MCF 10A (cell line): ENCODE measurements around the gene TANC1. TPM values are rescaled to one million over a fixed set of nuclear protein-coding genes. Genes with fewer than 3 reads are reported as not detected.

ENCODE experiments used
- BruUV-seq: library from RNA; stranded (reverse); fragments of 400-500 nt; replicated peaks from 2 replicates; lab custom pipeline; 2021; lab: Mats Ljungman, UMichigan
- CTCF ChIA-PET: fragments of 300-600 bp; sonication (Branson Sonifier 250); formaldehyde crosslinking; extraction: SDS; loops from one replicate; lab custom pipeline; 2021; ENCODE audit warnings: antibody characterized with exemption, inconsistent platforms; lab: Yijun Ruan, JAX
- POLR2A ChIA-PET: fragments of 300-600, 350-650 bp; sonication (Branson Sonifier 250); formaldehyde crosslinking; extraction: SDS; loops from one replicate; lab custom pipeline; 2020; ENCODE audit warnings: antibody characterized with exemption, inconsistent platforms; lab: Yijun Ruan, JAX
- DNase-seq: peaks from one replicate; pipeline ENCODE4 v3.0.0-alpha.2; 2018; ENCODE audit not compliant: unreplicated experiment
- H3K27ac Mint-ChIP-seq: one replicate; pipeline ENCODE4 v1.8.0; 2022; ENCODE audit warnings: mild to moderate bottlenecking, low read depth, mixed read lengths; ENCODE audit not compliant: unreplicated experiment
- H3K27me3 Mint-ChIP-seq: one replicate; pipeline ENCODE4 v1.8.0; 2022; ENCODE audit warnings: mixed read lengths; ENCODE audit not compliant: insufficient read depth, unreplicated experiment
- H3K36me3 Mint-ChIP-seq: one replicate; pipeline ENCODE4 v1.8.0; 2022; ENCODE audit warnings: mild to moderate bottlenecking, moderate library complexity, mixed read lengths; ENCODE audit not compliant: insufficient read depth, unreplicated experiment
- H3K4me1 Mint-ChIP-seq: one replicate; pipeline ENCODE4 v1.8.0; 2022; ENCODE audit warnings: mixed read lengths; ENCODE audit not compliant: insufficient read depth, unreplicated experiment
- H3K4me3 Mint-ChIP-seq: one replicate; pipeline ENCODE4 v1.8.0; 2022; ENCODE audit warnings: mild to moderate bottlenecking, moderate library complexity, mixed read lengths; ENCODE audit not compliant: unreplicated experiment
- H3K9me3 Mint-ChIP-seq: one replicate; pipeline ENCODE4 v1.8.0; 2022; ENCODE audit warnings: mixed read lengths; ENCODE audit not compliant: unreplicated experiment
- intact Hi-C: fragments of 100-400 bp; cut with micrococcal nuclease; formaldehyde crosslinking; loops from 2 replicates; pipeline ENCODE4 v1.14.1; 2022
- total RNA-seq: library from RNA; stranded (reverse); gene quantifications from 2 replicates; pipeline ENCODE4 v1.2.3, GENCODE V29; 2022
- TF ChIP-seq, protein P1 (sequence below): fragments of 200-600 bp; IDR thresholded peaks from one replicate; pipeline ENCODE4 v1.8.0; 2022; ENCODE audit warnings: antibody characterized with exemption, mild to moderate bottlenecking; ENCODE audit not compliant: unreplicated experiment

TANC1 gene
- total RNA-seq, 1 experiment from 2014 or later: 35.3 TPM

DNA sequence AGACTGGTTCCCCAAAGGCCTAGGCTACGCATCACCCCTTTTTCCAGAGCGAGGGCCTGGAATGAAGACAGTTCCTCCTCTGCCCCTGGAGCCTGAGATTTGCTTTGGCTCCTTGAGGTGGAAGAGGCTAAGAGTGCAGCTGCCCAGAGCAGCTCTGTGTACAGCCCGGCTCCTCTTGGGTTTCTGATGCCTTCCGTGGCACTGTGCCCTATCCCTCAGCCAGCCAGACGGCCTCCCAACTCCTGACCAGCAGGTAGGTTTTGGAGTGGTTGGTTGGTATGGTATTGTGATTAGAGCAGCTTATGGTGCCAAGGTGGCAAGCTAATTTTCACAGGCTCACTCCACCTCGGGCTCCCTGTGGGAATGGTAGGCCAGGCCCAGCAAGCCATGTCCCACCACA, 112.2 kb downstream of the TANC1 start:
- BruUV-seq: no TSS peak
- intact Hi-C loops: no loop called here
- H3K27ac Mint-ChIP-seq: no peak overlapping the region
- CTCF ChIA-PET: interaction anchor here (0.6 to 1.7 kb wide), 6 partner anchors 11 to 1117 kb away, joined by 4 to 8 read pairs (median 4); no protein-coding TSS in a partner anchor
- no peaks in the 10 kb centered on the region for H3K27me3 Mint-ChIP-seq
- no peaks in the 10 kb centered on the region for H3K9me3 Mint-ChIP-seq
- POLR2A ChIA-PET: interaction anchor here (0.6 to 0.7 kb wide), 2 partner anchors 44 to 177 kb away, joined by 3 read pairs; no protein-coding TSS in a partner anchor
- H3K4me1 Mint-ChIP-seq: peaks cover 17% of the 10 kb centered on the region
- DNase-seq: no peak
- no peak overlapping the region for H3K4me3 Mint-ChIP-seq
- peaks cover 17% of the 10 kb centered on the region for H3K36me3 Mint-ChIP-seq
- TF ChIP-seq, protein P1, sequence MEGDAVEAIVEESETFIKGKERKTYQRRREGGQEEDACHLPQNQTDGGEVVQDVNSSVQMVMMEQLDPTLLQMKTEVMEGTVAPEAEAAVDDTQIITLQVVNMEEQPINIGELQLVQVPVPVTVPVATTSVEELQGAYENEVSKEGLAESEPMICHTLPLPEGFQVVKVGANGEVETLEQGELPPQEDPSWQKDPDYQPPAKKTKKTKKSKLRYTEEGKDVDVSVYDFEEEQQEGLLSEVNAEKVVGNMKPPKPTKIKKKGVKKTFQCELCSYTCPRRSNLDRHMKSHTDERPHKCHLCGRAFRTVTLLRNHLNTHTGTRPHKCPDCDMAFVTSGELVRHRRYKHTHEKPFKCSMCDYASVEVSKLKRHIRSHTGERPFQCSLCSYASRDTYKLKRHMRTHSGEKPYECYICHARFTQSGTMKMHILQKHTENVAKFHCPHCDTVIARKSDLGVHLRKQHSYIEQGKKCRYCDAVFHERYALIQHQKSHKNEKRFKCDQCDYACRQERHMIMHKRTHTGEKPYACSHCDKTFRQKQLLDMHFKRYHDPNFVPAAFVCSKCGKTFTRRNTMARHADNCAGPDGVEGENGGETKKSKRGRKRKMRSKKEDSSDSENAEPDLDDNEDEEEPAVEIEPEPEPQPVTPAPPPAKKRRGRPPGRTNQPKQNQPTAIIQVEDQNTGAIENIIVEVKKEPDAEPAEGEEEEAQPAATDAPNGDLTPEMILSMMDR: no peak

DNA sequence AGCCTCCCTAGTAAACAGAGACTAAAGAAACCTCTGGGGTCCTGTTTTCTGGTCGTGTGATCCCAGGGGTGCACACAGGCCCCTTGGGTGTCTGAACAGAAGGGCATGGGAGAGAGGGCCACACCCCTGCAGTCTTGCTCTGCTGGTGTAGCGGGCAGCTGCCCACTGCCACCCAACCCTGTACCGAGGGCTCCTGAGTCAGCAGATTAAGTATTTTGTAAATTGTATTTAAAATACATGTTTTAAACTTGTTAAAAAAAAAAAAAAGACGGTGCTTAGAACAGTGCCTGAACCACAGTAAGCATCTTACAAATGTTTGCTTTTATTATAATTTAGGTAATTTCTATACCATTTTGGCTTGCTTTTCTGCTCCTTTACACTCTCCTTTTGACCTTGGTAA, 113.7 kb downstream of the TANC1 start:
- DNase-seq: no peak
- Mint-ChIP-seq H3K36me3 (peaks cover 17% of the 10 kb centered on the region), H3K4me1 (peaks cover 15% of the 10 kb centered on the region), H3K4me3 (no peak overlapping the region), H3K27me3 (no peaks in the 10 kb centered on the region), H3K9me3 (no peaks in the 10 kb centered on the region), H3K27ac (no peak overlapping the region)
- no TSS peak for BruUV-seq
- CTCF ChIA-PET: interaction anchor here (1.4 kb wide), 1 partner anchor 11 kb away, joined by 5 read pairs; no protein-coding TSS in a partner anchor
- intact Hi-C loops: no loop called here
- TF ChIP-seq, protein P1: no peak
- POLR2A ChIA-PET: interaction anchor here (1.0 kb wide), 1 partner anchor 114 kb away, joined by 3 read pairs; the partner anchor contains the start of gene TANC1

DNA sequence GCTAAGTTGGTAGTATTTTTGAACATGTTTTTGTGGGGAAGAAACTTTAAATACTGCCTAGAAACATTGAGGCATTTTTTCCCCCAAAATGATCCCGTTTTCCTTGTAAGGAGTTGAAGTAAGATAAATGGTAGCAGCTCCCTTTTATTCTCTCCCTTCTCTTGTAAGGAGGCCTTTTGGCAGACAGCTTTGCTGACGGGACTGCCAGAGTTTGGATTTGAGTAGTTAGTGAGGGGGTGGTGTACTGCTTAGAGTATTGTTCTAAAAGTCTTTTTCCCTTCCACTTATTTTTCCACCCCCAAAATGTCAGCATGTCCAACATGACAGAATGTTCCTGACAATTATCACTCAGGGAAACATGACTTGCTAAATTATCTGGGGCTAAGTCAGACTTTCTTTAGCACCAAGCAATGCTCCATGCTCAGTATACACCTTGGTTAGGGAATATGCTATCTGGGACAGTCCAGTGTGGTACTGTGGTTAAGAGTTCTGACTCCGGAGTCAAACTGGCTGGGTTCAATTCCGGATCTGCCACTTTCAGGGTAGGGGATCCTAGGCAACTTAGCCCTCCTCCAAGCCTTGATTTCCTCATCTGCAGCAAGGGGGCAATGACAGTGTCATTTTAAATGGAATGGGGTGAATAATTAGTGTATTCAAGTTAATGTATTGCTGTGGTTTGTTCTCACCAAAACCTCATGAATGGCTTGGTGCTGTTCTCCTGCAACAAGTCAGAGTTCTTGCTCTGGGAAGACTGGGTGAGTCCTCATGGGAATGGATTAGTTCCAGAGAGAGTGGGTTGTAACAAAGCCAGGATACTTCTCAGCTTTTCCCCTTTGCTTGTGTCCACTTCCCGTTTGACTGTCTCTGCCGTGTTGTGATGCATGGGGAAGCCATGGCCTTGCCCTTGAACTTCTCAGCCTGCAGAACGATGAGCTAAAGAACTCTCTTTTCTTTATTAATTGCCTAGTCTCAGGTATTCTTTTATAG, 116.2 kb downstream of the TANC1 start:
- DNase-seq: no peak
- TF ChIP-seq, protein P1: no peak
- H3K27ac Mint-ChIP-seq: peak overlapping the region; percentile 49
- peaks cover 21% of the 10 kb centered on the region for H3K4me1 Mint-ChIP-seq
- POLR2A ChIA-PET: interaction anchor here (1.0 to 1.6 kb wide), 3 partner anchors 9 to 119 kb away, joined by 3 read pairs; no protein-coding TSS in a partner anchor
- intact Hi-C loops: no loop called here
- CTCF ChIA-PET: interaction anchor here (0.6 to 1.3 kb wide), 4 partner anchors 34 to 50 kb away, joined by 3 read pairs; no protein-coding TSS in a partner anchor
- no TSS peak for BruUV-seq
- no peaks in the 10 kb centered on the region for H3K27me3 Mint-ChIP-seq
- no peaks in the 10 kb centered on the region for H3K9me3 Mint-ChIP-seq
- H3K4me3 Mint-ChIP-seq: no peak overlapping the region
- peaks cover 17% of the 10 kb centered on the region for H3K36me3 Mint-ChIP-seq

DNA sequence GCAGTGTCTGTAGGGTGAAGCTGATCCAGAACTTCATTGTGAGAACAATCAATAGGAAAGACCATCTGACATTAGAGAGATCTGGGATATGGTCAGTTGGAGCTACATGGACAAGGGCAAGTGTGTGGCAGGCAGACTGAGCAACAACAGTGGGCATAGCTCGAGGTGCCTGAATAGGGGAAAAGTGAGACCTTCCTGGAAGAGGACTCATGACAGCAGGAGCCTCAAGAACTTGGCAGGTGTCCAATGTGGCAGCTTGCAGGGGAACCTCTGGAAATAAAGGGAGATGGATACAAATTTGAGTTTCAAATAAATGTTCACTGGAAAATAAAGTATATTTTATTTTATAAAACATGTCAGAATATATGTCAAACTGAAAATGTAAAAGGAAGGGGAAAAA, 117.9 kb downstream of the TANC1 start:
- H3K4me3 Mint-ChIP-seq: no peak overlapping the region
- no peak overlapping the region for H3K27ac Mint-ChIP-seq
- peaks cover 11% of the 10 kb centered on the region for H3K36me3 Mint-ChIP-seq
- BruUV-seq: no TSS peak
- TF ChIP-seq, protein P1: no peak
- H3K27me3 Mint-ChIP-seq: no peaks in the 10 kb centered on the region
- intact Hi-C loops: no loop called here
- DNase-seq: no peak
- no peaks in the 10 kb centered on the region for H3K9me3 Mint-ChIP-seq
- H3K4me1 Mint-ChIP-seq: peaks cover 31% of the 10 kb centered on the region
- CTCF ChIA-PET: interaction anchor here (1.3 to 1.6 kb wide), 2 partner anchors 31 to 32 kb away, joined by 3 to 6 read pairs; no protein-coding TSS in a partner anchor
- POLR2A ChIA-PET: interaction anchor here (1.2 kb wide), 1 partner anchor 71 kb away, joined by 4 read pairs; no protein-coding TSS in a partner anchor
